Left ventricle myocardium superior (tissue), 1 donor: ENCODE results near the gene ATP1A4. TPM values are rescaled to one million over a fixed set of nuclear protein-coding genes. Genes with fewer than 3 reads are reported as not detected.

ENCODE experiments used
- ATAC-seq: fragments of 200-7000 bp; cut with Tn5 transposase; one replicate; pipeline ENCODE4 v1.9.1; 2020; ENCODE audit warnings: mild to moderate bottlenecking, moderate library complexity
- DNase-seq: peaks from one replicate; pipeline ENCODE4 v3.0.0-alpha.2; 2020
- intact Hi-C: fragments of 100-400 bp; cut with micrococcal nuclease; formaldehyde crosslinking; loops from one replicate; pipeline ENCODE4 v1.11.0; 2022
- total RNA-seq: library from RNA; stranded (reverse); fragmentation: NEBNext Ultra II Directional; extraction: Animal tissue kit (Norgen Biotek cat#: 25700); gene quantifications from one replicate; pipeline ENCODE4 v1.2.1, GENCODE V29; 2021
- donor health status: DM: no; HTN: yes; CAD: no; lungs with severe emphysema.

Gene ATP1A4
- total RNA-seq, 1 donor from 2014 or later: not detected

- ATAC-seq: no peak
- intact Hi-C loops: no loop called here
- no peak for DNase-seq
Observed at GRCh38 chr1:160136121-160136925, 15.1 kb upstream of the ATP1A4 start.

GRCh38 chr1:160136926-160137200, 14.5 kb upstream of the ATP1A4 start:
- intact Hi-C loops: no loop called here
- ATAC-seq (no peak), DNase-seq (no peak)

- ATAC-seq (peak; percentile 54), DNase-seq (no peak)
- intact Hi-C loops: no loop called here
Observed at GRCh38 chr1:160137216-160137862, 14.1 kb upstream of the ATP1A4 start.

GRCh38 chr1:160139840-160140239, 11.6 kb upstream of the ATP1A4 start:
- ATAC-seq (no peak), DNase-seq (no peak)
- intact Hi-C loops: no loop called here

- intact Hi-C loops: no loop called here
- DNase-seq: no peak
- no peak for ATAC-seq
Observed at GRCh38 chr1:160143695-160144094, 7.7 kb upstream of the ATP1A4 start.

GRCh38 chr1:160144921-160145320, 6.5 kb upstream of the ATP1A4 start:
- DNase-seq (no peak), ATAC-seq (peak; percentile 30)
- intact Hi-C loops: no loop called here

- intact Hi-C loops: no loop called here
- ATAC-seq: no peak
Observed at GRCh38 chr1:160146107-160146506, 5.3 kb upstream of the ATP1A4 start.

GRCh38 chr1:160148121-160148520, 3.3 kb upstream of the ATP1A4 start:
- intact Hi-C loops: no loop called here
- DNase-seq (no peak), ATAC-seq (peak; percentile 61)

More at GRCh38 chr1:160146107-160146506, 5.3 kb upstream of the ATP1A4 start:
- no peak for DNase-seq

GRCh38 chr1:160149233-160149632, 2.2 kb upstream of the ATP1A4 start:
- ATAC-seq (no peak), DNase-seq (no peak)
- intact Hi-C loops: no loop called here

- no peak for DNase-seq
- no peak for ATAC-seq
- intact Hi-C loops: no loop called here
Observed at GRCh38 chr1:160149716-160150115, 1.7 kb upstream of the ATP1A4 start.

GRCh38 chr1:160154790-160155189, 3.4 kb downstream of the ATP1A4 start:
- no peak for DNase-seq
- intact Hi-C loops: no loop called here
- no peak for ATAC-seq

GRCh38 chr1:160156361-160156760, 5.0 kb downstream of the ATP1A4 start:
- DNase-seq (no peak), ATAC-seq (no peak)
- intact Hi-C loops: no loop called here

GRCh38 chr1:160157174-160157573, 5.8 kb downstream of the ATP1A4 start:
- DNase-seq: no peak
- ATAC-seq: no peak
- intact Hi-C loops: no loop called here

- ATAC-seq (no peak), DNase-seq (no peak)
- intact Hi-C loops: no loop called here
Observed at GRCh38 chr1:160158031-160158430, 6.6 kb downstream of the ATP1A4 start.

GRCh38 chr1:160158534-160158933, 7.1 kb downstream of the ATP1A4 start:
- no peak for ATAC-seq
- intact Hi-C loops: no loop called here
- no peak for DNase-seq

GRCh38 chr1:160159846-160160245, 8.4 kb downstream of the ATP1A4 start:
- intact Hi-C loops: no loop called here
- peak; percentile 69 for ATAC-seq
- no peak for DNase-seq

- intact Hi-C loops: no loop called here
Observed at GRCh38 chr1:160161965-160162705, 10.7 kb downstream of the ATP1A4 start.

GRCh38 chr1:160162931-160163330, 11.5 kb downstream of the ATP1A4 start:
- intact Hi-C loops: no loop called here
- no peak for DNase-seq
- no peak for ATAC-seq

More at GRCh38 chr1:160161965-160162705, 10.7 kb downstream of the ATP1A4 start:
- ATAC-seq (peak; percentile 68), DNase-seq (no peak)

- intact Hi-C loops: no loop called here
- ATAC-seq: no peak
- no peak for DNase-seq
Observed at GRCh38 chr1:160163615-160164014, 12.2 kb downstream of the ATP1A4 start.

GRCh38 chr1:160164121-160164520, 12.7 kb downstream of the ATP1A4 start:
- intact Hi-C loops: no loop called here
- ATAC-seq (no peak), DNase-seq (no peak)
